Measurements from ENCODE around the gene CYB5RL.

Gene CYB5RL

GRCh38 chr1:54246116-54246721, 46.4 kb upstream of the CYB5RL start:
- Histone ChIP-seq H3K4me1 (ENCODE audit: low read length) (no peaks in the 10 kb centered on the region), H3K9ac (ENCODE audit: low read length) (no peak overlapping the region), H3K4me3 (ENCODE audit: low read length) (no peak overlapping the region), H3K27me3 (ENCODE audit: low read depth, low read length) (no peaks in the 10 kb centered on the region), H2AFZ (ENCODE audit: low read depth, low read length) (no peak overlapping the region), H3K27ac (ENCODE audit: low read length) (no peak overlapping the region), H3K36me3 (replicated peaks; ENCODE audit: low read depth, low read length) (no peaks in the 10 kb centered on the region), H4K20me1 (ENCODE audit: insufficient read depth, low read length) (no peaks in the 10 kb centered on the region), H3K9me3 (ENCODE audit: insufficient read depth, low read length) (no peaks in the 10 kb centered on the region), H3K79me2 (ENCODE audit: low read length) (no peaks in the 10 kb centered on the region), H3K4me2 (ENCODE audit: low read length) (no peak overlapping the region)
- no peak for TF ChIP-seq CTCF (IDR thresholded peaks at IDR 0.05; ENCODE audit: low read depth, low read length)
- no peak for TF ChIP-seq EZH2phosphoT487 (IDR thresholded peaks at IDR 0.05; ENCODE audit: low read depth)

DNA sequence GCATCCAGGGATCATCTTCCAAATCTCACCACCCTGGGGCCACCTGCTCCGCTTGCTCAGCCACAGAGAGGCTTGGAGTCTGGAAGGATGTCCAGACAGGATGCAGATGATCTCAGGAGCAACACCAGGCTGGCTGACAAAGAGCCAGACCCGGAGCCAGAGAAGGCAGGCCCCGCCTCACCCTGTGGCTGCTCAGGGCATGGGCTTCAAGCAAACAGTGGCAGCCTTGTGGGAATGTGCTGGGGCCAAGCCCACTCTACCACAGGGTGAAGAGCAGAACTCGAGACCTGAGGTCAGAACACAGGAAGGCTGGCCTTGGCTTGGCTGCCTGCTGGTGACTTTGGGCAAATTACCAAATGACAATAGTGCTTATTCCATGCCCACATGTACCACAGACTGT, 45.7 kb upstream of the CYB5RL start:
- Histone ChIP-seq H3K36me3 (replicated peaks; ENCODE audit: low read depth, low read length) (no peaks in the 10 kb centered on the region), H3K79me2 (ENCODE audit: low read length) (no peaks in the 10 kb centered on the region), H3K4me3 (ENCODE audit: low read length) (no peak overlapping the region), H3K4me2 (ENCODE audit: low read length) (no peak overlapping the region), H3K9me3 (ENCODE audit: insufficient read depth, low read length) (no peaks in the 10 kb centered on the region), H3K27me3 (ENCODE audit: low read depth, low read length) (no peaks in the 10 kb centered on the region), H3K27ac (ENCODE audit: low read length) (no peak overlapping the region), H3K9ac (ENCODE audit: low read length) (no peak overlapping the region), H4K20me1 (ENCODE audit: insufficient read depth, low read length) (no peaks in the 10 kb centered on the region), H3K4me1 (ENCODE audit: low read length) (no peaks in the 10 kb centered on the region), H2AFZ (ENCODE audit: low read depth, low read length) (no peak overlapping the region)
- TF ChIP-seq EZH2phosphoT487 (IDR thresholded peaks at IDR 0.05; ENCODE audit: low read depth) (no peak), CTCF (IDR thresholded peaks at IDR 0.05; ENCODE audit: low read depth, low read length) (no peak)

DNA sequence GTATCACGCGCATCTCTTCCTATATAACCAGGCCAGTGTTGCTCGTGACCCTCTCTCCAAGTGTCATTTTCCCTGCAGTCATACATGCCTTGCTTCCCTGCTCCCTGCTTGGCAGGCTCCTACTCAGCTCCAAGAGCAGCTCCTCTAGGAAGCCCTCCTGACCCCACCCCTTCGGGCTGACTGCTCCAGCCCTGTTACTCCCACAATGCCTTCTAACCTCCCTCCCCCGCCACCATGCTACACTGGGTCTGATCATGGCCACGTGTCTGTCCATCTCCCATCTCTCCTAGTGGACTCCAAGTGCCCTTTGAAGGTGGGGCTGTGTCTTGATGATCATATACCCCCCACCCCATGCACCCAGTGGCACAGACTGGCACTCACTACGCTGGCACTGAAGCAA, 44.8 kb upstream of the CYB5RL start:
- TF ChIP-seq CTCF (IDR thresholded peaks at IDR 0.05; ENCODE audit: low read depth, low read length) (no peak), EZH2phosphoT487 (IDR thresholded peaks at IDR 0.05; ENCODE audit: low read depth) (no peak)
- no peaks in the 10 kb centered on the region for H3K4me1 ChIP-seq (ENCODE audit: low read length)
- no peak overlapping the region for H3K4me3 ChIP-seq (ENCODE audit: low read length)
- H4K20me1 ChIP-seq (ENCODE audit: insufficient read depth, low read length): no peaks in the 10 kb centered on the region
- no peak overlapping the region for H3K9ac ChIP-seq (ENCODE audit: low read length)
- H3K4me2 ChIP-seq (ENCODE audit: low read length): no peak overlapping the region
- H2AFZ ChIP-seq (ENCODE audit: low read depth, low read length): no peak overlapping the region
- no peak overlapping the region for H3K27ac ChIP-seq (ENCODE audit: low read length)
- no peaks in the 10 kb centered on the region for H3K36me3 ChIP-seq (replicated peaks; ENCODE audit: low read depth, low read length)
- no peaks in the 10 kb centered on the region for H3K27me3 ChIP-seq (ENCODE audit: low read depth, low read length)
- no peaks in the 10 kb centered on the region for H3K79me2 ChIP-seq (ENCODE audit: low read length)
- H3K9me3 ChIP-seq (ENCODE audit: insufficient read depth, low read length): no peaks in the 10 kb centered on the region

- H4K20me1 ChIP-seq (ENCODE audit: insufficient read depth, low read length): no peaks in the 10 kb centered on the region
- peaks cover 6% of the 10 kb centered on the region for H3K4me1 ChIP-seq (ENCODE audit: low read length)
- no peak overlapping the region for H3K27ac ChIP-seq (ENCODE audit: low read length)
- H3K79me2 ChIP-seq (ENCODE audit: low read length): no peaks in the 10 kb centered on the region
- no peak overlapping the region for H2AFZ ChIP-seq (ENCODE audit: low read depth, low read length)
- H3K4me3 ChIP-seq (ENCODE audit: low read length): no peak overlapping the region
- no peaks in the 10 kb centered on the region for H3K36me3 ChIP-seq (replicated peaks; ENCODE audit: low read depth, low read length)
- H3K4me2 ChIP-seq (ENCODE audit: low read length): no peak overlapping the region
- H3K27me3 ChIP-seq (ENCODE audit: low read depth, low read length): no peaks in the 10 kb centered on the region
- TF ChIP-seq EZH2phosphoT487 (IDR thresholded peaks at IDR 0.05; ENCODE audit: low read depth) (no peak), CTCF (IDR thresholded peaks at IDR 0.05; ENCODE audit: low read depth, low read length) (no peak)
- no peak overlapping the region for H3K9ac ChIP-seq (ENCODE audit: low read length)
- no peaks in the 10 kb centered on the region for H3K9me3 ChIP-seq (ENCODE audit: insufficient read depth, low read length)
Observed at GRCh38 chr1:54243022-54243421, 43.2 kb upstream of the CYB5RL start.

Measured in OCI-LY3 (cell line).